H1 (cell line): ENCODE data around the gene LMNTD1. TPM values are rescaled to one million over a fixed set of nuclear protein-coding genes. Genes with fewer than 3 reads are reported as not detected.

Experiments used
- CBX5 ChIP-seq: fragments of 300-800, 300-1000 bp; sonication (generic); IDR thresholded peaks from 2 replicates; pipeline ENCODE4 v1.7.1; 2016; ENCODE audit warnings: antibody characterized with exemption, low read length, low read depth
- NANOG ChIP-seq: IDR thresholded peaks from 2 replicates; pipeline ENCODE4 v1.6.1; 2011; ENCODE audit warnings: low read length, low read depth, mild to moderate bottlenecking, inconsistent platforms; ENCODE audit not compliant: insufficient read depth, poor library complexity, severe bottlenecking
- polyA plus RNA-seq, 7 experiments: library from polyadenylated mRNA; depleted of rRNA in 3 of 7; stranded (reverse) in 5 of 7; unstranded in 2 of 7; fragments of >200 nt in 5 of 7; fragments of 200-250 nt in 2 of 7; gene quantifications; 1 replicate in 5 of 7; 2 replicates in 1 of 7; 4 replicates in 1 of 7; pipeline versions ENCODE4 v1.2.1 to v1.2.3, GENCODE V29; 2011 to 2013; ENCODE audit warnings: missing spikeins in 2 of 7, mixed read lengths in 2 of 7
- total RNA-seq: library from RNA; stranded (reverse); fragmentation: NEBNext Ultra II Directional; extraction: Animal tissue kit (Norgen Biotek cat#: 25700); gene quantifications from 2 replicates; pipeline ENCODE4 v1.2.1, GENCODE V29; 2021

The LMNTD1 gene
- total and polyA plus RNA-seq, 2 of the 8 experiments (the other 6 are each of a cell fraction or from before 2014, with no cell fraction given), result not detected

GRCh38 chr12:25594376-25594775, 41.3 kb upstream of the LMNTD1 start (continued):
- TF ChIP-seq NANOG (no peak), CBX5 (no peak)
